ENCODE data around the gene TMC3.

The TMC3 gene

GRCh38 chr15:81317642-81318017 is 56.4 kb downstream of the TMC3 start:
- no peak for DNase-seq

DNA sequence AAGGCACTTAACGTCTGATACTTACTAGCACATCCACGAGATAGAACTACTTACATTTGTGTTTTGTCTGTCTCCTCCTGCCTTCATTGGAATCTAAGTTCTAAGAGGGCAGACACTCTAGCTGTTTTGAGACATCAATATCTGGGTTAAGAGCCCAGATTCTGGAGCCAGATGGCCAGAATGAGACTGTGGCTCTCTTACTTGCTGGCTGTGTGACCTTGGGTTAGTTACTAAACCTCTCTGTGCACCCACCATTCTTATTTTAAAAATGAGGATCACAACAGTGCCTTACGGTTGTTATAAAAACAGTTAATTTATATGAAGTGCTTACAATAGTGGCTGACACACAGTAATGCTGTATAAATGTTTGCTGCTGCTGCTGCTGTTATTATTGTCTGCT is 57.7 kb downstream of the TMC3 start:
- DNase-seq: no peak

GRCh38 chr15:81315452-81316175 is 58.4 kb downstream of the TMC3 start:
- DNase-seq: no peak

DNA sequence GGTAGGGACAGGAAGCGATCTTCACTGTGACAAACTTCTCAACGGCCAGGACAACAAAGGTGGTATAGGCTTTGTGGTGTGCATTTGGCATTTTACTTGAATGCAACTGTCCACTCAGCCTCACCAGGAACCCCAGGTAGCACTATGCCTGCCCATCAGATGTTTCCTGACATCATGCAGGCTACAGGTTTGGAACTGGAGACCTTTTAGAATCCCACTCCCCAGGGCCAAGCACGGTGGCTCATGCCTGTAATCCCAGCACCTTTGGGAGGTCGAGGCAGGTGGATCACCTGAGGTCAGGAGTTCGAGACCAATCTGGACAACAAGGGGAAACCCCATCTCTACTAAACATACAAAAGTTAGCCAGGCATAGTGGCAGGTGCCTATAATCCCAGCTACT is 59.6 kb downstream of the TMC3 start:
- DNase-seq: no peak

DNA sequence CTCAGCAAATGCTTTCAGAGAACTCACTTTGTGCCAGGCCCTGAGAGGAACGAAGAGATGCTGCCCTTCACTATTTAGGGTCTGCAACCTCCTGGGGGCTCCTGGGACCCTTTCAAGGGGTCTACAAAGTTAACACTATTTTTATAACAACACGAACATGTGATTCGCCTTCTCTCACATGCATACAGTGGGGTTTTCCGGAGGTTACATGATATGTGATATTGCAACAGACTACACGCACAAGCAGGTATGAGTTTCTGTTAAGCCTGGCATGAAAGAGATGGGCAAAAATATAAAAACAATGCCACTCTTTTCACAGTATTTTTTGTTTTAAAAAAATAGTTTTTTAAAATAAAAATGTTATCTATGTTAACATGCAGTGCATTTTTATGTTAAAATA is 60.3 kb downstream of the TMC3 start:
- no peak for DNase-seq

GRCh38 chr15:81312790-81313543 is 61.0 kb downstream of the TMC3 start:
- no peak for DNase-seq

DNA sequence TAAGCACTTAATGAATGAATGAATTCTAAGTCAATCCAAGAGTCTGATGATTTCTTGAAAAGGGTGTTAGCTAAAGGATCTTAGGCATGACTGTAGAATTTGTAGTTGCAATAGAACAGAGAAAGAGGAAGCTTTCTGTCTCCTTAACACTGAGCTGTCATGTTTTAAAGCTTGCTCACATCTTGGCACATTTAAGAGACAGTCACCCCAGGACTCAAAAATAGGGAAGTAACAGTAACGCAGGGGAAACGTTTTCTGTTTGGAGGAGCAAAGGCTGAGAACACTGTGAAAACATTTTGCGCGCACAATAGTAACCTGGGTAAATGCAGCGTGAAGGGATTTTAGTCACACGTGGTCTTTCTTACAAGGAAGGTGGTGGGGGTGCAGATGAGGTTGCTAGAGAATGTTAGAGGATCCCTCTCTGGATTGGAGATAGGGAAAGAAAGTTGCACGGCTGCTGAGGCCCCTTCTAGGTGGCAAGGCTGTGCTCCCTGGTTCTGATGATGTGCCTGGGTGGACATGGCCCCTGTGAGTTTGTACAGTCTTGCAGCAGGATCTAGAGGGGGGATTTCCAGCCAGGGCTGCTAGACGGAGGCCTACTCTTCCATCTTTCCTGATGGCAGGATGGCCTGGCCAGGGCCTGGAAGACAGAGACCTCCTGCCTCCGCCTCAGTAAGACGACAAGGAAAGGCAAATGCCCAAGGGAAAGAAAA is 62.1 kb downstream of the TMC3 start:
- no peak for DNase-seq

- DNase-seq: no peak
Observed at GRCh38 chr15:81310480-81310879, 63.5 kb downstream of the TMC3 start.

DNA sequence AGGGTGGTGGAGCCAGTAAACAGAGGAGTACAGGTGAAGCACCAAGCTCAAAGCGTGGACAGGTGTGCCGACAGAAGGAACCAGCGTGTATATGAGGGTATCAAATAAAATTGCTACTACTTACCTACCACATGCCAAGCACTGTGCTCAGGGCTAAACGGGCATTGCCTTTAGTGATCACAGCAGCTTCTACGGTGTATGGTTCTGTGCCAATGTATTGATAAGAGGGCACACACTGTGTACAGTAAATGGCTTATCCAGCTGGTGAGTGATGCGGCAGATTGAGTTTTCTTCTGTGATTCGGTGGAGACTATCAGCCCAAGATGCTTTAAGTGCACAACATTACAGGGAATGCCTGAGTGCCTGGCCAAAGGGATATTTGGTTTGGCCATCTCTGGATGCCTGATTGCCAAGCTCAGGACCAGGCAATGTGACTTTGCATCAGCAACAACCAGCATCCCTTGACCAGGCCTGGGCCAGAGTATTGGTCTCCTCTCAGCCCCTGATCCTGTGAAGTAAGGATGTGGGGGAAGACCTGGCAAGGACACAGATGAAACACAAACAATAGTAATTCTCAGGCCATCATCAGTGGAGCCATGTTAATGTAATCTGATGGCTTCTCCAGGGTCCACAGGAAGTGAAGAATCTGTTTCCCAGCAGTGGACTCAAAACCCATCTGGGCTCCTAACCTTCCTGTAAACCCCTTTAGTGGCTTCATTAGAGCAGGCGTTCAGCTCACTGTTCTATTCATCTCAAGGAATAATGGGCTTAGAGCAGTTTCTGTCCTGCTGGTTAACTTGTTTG is 64.2 kb downstream of the TMC3 start:
- no peak for DNase-seq

DNA sequence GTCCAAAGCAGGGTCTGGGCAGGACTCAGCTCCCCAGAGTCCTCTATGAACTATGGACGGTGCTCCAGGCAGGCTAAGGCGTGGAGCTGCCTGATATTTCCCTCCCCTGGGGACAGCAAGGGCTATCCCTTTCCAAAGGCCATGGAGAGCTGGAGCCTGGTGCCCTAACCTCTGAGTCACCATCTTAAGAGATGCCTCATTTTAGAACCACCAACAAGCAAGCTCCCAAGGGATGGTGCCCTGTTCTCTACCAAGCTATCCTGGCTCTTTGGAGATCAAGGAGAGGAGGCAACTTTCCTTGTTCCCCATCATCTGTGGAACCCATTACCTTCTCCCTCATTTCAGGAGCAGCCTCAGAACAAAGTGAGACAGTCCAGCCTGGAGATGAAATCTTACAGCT is 65.8 kb downstream of the TMC3 start:
- no peak for DNase-seq

- peak; percentile 15 for DNase-seq
Observed at GRCh38 chr15:81304226-81304625, 69.8 kb downstream of the TMC3 start.

- no peak for DNase-seq
Observed at GRCh38 chr15:81303244-81304225, 70.5 kb downstream of the TMC3 start.

DNA sequence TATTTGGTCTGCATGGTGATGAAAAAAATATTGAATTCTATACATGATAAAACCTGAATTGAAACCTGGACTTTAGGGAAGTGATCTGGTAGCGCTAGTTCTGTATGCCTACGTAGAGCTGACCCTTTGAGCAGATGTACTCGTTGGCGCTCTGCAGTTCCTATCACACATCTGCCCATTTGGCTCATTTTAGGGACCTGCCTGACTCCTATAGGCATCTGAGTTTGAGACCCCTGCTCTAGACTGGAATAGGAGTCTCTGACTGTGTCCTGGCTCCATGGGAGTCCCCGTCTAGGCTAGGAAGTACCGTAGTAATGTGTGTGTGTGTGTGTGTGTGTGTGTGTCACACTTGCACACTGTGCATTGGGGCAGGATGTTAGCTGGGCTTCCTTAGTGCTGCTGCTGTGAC is 71.3 kb downstream of the TMC3 start:
- no peak for DNase-seq

- DNase-seq: no peak
Observed at GRCh38 chr15:81301815-81302399, 72.1 kb downstream of the TMC3 start.

DNA sequence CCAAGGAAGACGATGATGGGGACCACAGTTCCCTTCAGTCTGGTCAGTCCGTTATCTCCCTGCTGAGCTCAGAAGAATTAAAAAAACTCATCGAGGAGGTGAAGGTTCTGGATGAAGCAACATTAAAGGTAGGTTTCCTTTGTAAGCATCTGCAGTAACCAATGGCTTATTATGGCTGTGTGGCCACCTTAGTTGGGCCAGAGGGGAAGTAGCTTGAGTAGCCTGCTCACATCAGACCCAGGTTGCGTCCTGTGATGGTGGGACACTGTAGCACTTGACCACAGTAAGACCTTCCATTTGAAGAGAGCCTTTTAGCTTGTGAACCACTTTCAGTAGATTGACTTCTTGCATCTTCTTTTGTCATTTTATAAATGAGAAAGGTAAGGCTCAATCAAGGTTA is 72.6 kb downstream of the TMC3 start:
- DNase-seq: no peak

- no peak for DNase-seq
Observed at GRCh38 chr15:81299630-81300273, 74.3 kb downstream of the TMC3 start.

DNA sequence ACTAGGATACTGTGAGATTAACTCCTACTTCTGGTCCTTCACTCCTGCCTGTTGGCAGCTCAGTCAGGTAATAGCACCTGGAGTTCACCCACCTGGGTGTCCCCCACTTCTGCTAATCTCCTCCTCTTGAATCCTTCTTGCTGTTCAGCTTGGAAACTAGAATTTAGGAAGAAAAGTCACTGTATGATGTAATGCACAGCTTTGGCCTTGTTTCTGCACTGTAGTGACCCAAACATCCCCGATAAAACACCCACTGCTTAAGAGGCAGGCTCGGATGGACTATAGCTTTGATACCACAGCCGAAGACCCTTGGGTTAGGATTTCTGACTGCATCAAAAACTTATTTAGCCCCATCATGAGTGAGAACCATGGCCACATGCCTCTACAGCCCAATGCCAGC is 74.9 kb downstream of the TMC3 start:
- no peak for DNase-seq

DNA sequence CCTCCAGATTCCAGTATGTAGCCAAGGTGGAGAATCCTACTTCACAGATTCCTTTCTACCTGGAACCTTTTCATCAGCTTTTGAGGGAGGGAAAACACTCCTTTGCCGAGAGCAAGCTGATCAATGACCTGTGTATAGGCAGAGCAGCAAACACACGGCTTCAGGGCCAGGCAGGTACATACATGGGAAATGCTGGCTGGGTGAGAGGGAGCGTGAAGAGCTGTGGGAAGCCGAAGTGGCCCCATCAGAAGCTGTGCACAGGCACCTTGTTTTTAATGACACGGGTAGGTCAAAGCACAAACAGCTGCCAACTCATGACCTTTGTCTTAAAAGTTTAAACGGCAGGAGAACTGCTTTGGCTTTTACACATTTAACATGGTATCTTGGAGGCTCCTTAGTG is 75.4 kb downstream of the TMC3 start:
- no peak for DNase-seq

GRCh38 chr15:81297603-81298575 is 76.1 kb downstream of the TMC3 start:
- DNase-seq: no peak

- no peak for DNase-seq
Observed at GRCh38 chr15:81297147-81297572, 76.9 kb downstream of the TMC3 start.

Measured in retina (tissue), 1 donor.